ENCODE results near the gene COL28A1.

GRCh38 chr7:7554649-7555575 is 19.2 kb upstream of the COL28A1 start:
- no peak for TF ChIP-seq POLR2A (IDR thresholded peaks at IDR 0.05; ENCODE audit: extremely low read depth, insufficient read length)
- no peak for TF ChIP-seq CTCF (IDR thresholded peaks at IDR 0.05; ENCODE audit: low read depth, low read length)
